GM12878 (cell line): ENCODE data around the gene CYYR1. TPM values are rescaled to one million over a fixed set of nuclear protein-coding genes. Genes with fewer than 3 reads are reported as not detected.

Experiments
- ATAC-seq: fragments of 200-7000 bp; cut with Tn5 transposase; 3 replicates; pipeline ENCODE4 v1.9.1; 2020; ENCODE audit warnings: mild to moderate bottlenecking, moderate library complexity
- Bru-seq: library from RNA; stranded (reverse); fragments of 400-500 nt; gene quantifications from one replicate; lab custom pipeline; 2021; lab: Mats Ljungman, UMichigan
- BruChase-seq, 2 experiments: library from RNA; stranded (reverse); fragments of 400-500 nt; gene quantifications; one replicate each; lab custom pipeline; 2021; lab: Mats Ljungman, UMichigan
- BruUV-seq: library from RNA; stranded (reverse); fragments of 400-500 nt; replicated peaks from 2 replicates; lab custom pipeline; 2021; lab: Mats Ljungman, UMichigan
- CTCF ChIA-PET: fragments of 300-600 bp; sonication (Branson Sonifier 250); formaldehyde crosslinking; extraction: SDS; loops from one replicate; lab custom pipeline; 2021; ENCODE audit warnings: inconsistent platforms; lab: Yijun Ruan, JAX
- POLR2A ChIA-PET: fragments of 350-600 bp; formaldehyde crosslinking; extraction: SDS; loops from one replicate; lab custom pipeline; 2021; ENCODE audit warnings: inconsistent platforms; lab: Charles Lee
- RAD21 ChIA-PET: fragments of 300-600 bp; sonication (Branson Sonifier 250); formaldehyde crosslinking; loops from one replicate; lab custom pipeline; 2023; ENCODE audit warnings: antibody characterized with exemption; ENCODE audit not compliant: unreplicated experiment; lab: Charles Lee
- SMC1A ChIA-PET: fragments of 300-600 bp; sonication (Branson Sonifier 250); formaldehyde crosslinking; loops from one replicate; lab custom pipeline; 2023; ENCODE audit not compliant: unreplicated experiment, uncharacterized antibody; lab: Charles Lee
- DNase-seq: peaks from one replicate; pipeline ENCODE4 v3.0.0-alpha.2; 2011; ENCODE audit warnings: low read depth, low spot score
- FAIRE-seq: peaks from 3 replicates; lab custom pipeline; 2011; peaks lifted over from hg19 to GRCh38; lab: Jason Lieb, UNC
- H2AFZ ChIP-seq: 2 replicates; pipeline ENCODE4 v1.6.0; 2011; ENCODE audit warnings: low read depth, low read length, control low read depth; ENCODE audit not compliant: control insufficient read depth
- H3K27ac ChIP-seq: 2 replicates; pipeline ENCODE4 v1.5.1; 2011; ENCODE audit warnings: control low read depth; ENCODE audit not compliant: control insufficient read depth, insufficient read depth
- H3K27me3 ChIP-seq, 2 experiments: replicated peaks in 1 of 2; 2 replicates each; pipeline versions ENCODE4 v1.6.0 to v1.6.1; 2011; ENCODE audit warnings: low read length in 1 of 2; ENCODE audit not compliant: control insufficient read depth in 2 of 2, insufficient read depth in 2 of 2
- H3K36me3 ChIP-seq, 2 experiments: 2 replicates each; pipeline ENCODE4 v1.5.1; 2011; ENCODE audit warnings: low read length in 1 of 2; ENCODE audit not compliant: control insufficient read depth in 2 of 2, insufficient read depth in 2 of 2
- H3K4me1 ChIP-seq: 2 replicates; pipeline ENCODE4 v1.6.1; 2011; ENCODE audit warnings: mild to moderate bottlenecking, low read length, moderate library complexity, mixed read lengths; ENCODE audit not compliant: control insufficient read depth, insufficient read depth
- H3K4me2 ChIP-seq: 2 replicates; pipeline ENCODE4 v1.6.0; 2011; ENCODE audit warnings: control low read depth; ENCODE audit not compliant: control insufficient read depth, insufficient read depth
- H3K4me3 ChIP-seq: fragments of 200-600 bp; sonication (generic); 2 replicates; pipeline ENCODE4 v1.5.1; 2016
- H3K79me2 ChIP-seq: 2 replicates; pipeline ENCODE4 v1.6.0; 2011; ENCODE audit warnings: low read length; ENCODE audit not compliant: control insufficient read depth, insufficient read depth
- H3K9ac ChIP-seq: 2 replicates; pipeline ENCODE4 v1.8.0; 2011; ENCODE audit warnings: low read length, control low read depth, mixed read lengths; ENCODE audit not compliant: control insufficient read depth, insufficient read depth
- H3K9me3 ChIP-seq: replicated peaks from 3 replicates; pipeline ENCODE4 v1.5.1; 2011; ENCODE audit warnings: mild to moderate bottlenecking, low read length; ENCODE audit not compliant: control insufficient read depth, insufficient read depth
- H4K20me1 ChIP-seq: 2 replicates; pipeline ENCODE4 v1.6.0; 2011; ENCODE audit not compliant: control insufficient read depth, insufficient read depth
- HCFC1 ChIP-seq: fragments of 150-350 bp; IDR thresholded peaks from 2 replicates; pipeline ENCODE4 v1.6.1; 2014; ENCODE audit warnings: low read length
- HDAC6 ChIP-seq: fragments of 200-600 bp; sonication (generic); IDR thresholded peaks from one replicate; pipeline ENCODE4 v1.8.0; 2017; ENCODE audit warnings: antibody characterized with exemption; ENCODE audit not compliant: unreplicated experiment
- HSF1 ChIP-seq: fragments of 150-350 bp; IDR thresholded peaks from 2 replicates; pipeline ENCODE4 v1.6.1; 2014; ENCODE audit warnings: mild to moderate bottlenecking, low read depth, low read length
- IRF5 ChIP-seq: fragments of 450-650 bp; IDR thresholded peaks from 2 replicates; pipeline ENCODE4 v1.6.1; 2017; ENCODE audit warnings: borderline replicate concordance
- NKRF ChIP-seq: fragments of 450-650 bp; conservative IDR thresholded peaks from 2 replicates; pipeline ENCODE4 v1.6.1; 2017; ENCODE audit warnings: mild to moderate bottlenecking, moderate library complexity
- NRF1 ChIP-seq: conservative IDR thresholded peaks from 2 replicates; pipeline ENCODE4 v1.6.1; 2011; ENCODE audit warnings: mild to moderate bottlenecking, low read depth, low read length, improper control_type of control experiment
- PKNOX1 ChIP-seq: fragments of 450-650 bp; IDR thresholded peaks from 2 replicates; pipeline ENCODE4 v1.6.1; 2016; ENCODE audit warnings: mild to moderate bottlenecking
- PML ChIP-seq: IDR thresholded peaks from 2 replicates; pipeline ENCODE4 v1.6.1; 2012; ENCODE audit warnings: low read length, inconsistent platforms
- POLR2A ChIP-seq: IDR thresholded peaks from 2 replicates; pipeline ENCODE4 v1.6.1; 2011; ENCODE audit warnings: low read depth, mild to moderate bottlenecking, low read length
- SIX5 ChIP-seq: IDR thresholded peaks from 2 replicates; pipeline ENCODE4 v1.6.1; 2011; ENCODE audit warnings: mild to moderate bottlenecking, low read depth, low read length, moderate library complexity; ENCODE audit not compliant: severe bottlenecking
- SKIL ChIP-seq: fragments of 450-650 bp; IDR thresholded peaks from 2 replicates; pipeline ENCODE4 v1.6.1; 2017; ENCODE audit warnings: mild to moderate bottlenecking, low read depth, inconsistent platforms; ENCODE audit not compliant: poor library complexity, severe bottlenecking
- WGBS: methylation state at CpG from one replicate; pipeline ENCODE4 v1.1.6; 2016; ENCODE audit warnings: low lambda C conversion rate; ENCODE audit not compliant: insufficient replicate concordance, insufficient coverage; ENCODE audit errors: missing lambda C conversion rate; 5-methylcytosine and 5-hydroxymethylcytosine counted together
- in situ Hi-C: fragments of 300-500 bp; cut with MboI; formaldehyde crosslinking; loops from 9 replicates; pipeline ENCODE4 v1.14.3; 2018; ENCODE audit warnings: mixed read lengths
- intact Hi-C: fragments of 100-400 bp; cut with micrococcal nuclease; formaldehyde crosslinking; loops from one replicate; pipeline ENCODE4 v1.14.2; 2022; ENCODE audit not compliant: unreplicated experiment
- long read RNA-seq, 2 experiments: library from polyadenylated mRNA; unstranded; transcript quantifications; one replicate each; pipeline ENCODE4 v2.0.0, GENCODE V29; 2019 to 2020
- polyA minus RNA-seq, 3 experiments: library from RNA; depleted of rRNA, polyadenylated mRNA; stranded (reverse); fragments of >200 nt; gene quantifications; 2 replicates each; pipeline ENCODE4 v1.2.3, GENCODE V29; 2011
- polyA plus RNA-seq, 11 experiments: library from polyadenylated mRNA; depleted of rRNA in 4 of 11; unstranded in 6 of 11; stranded (reverse) in 5 of 11; fragments of >200 nt; fragmentation: Nextera tagmentation in 4 of 11; fragmentation: Illumina TruSeq in 1 of 11; extraction: Ambion mirVana in 4 of 11; extraction: Trizol in 1 of 11; gene quantifications; 1 replicate in 1 of 11; 2 replicates in 10 of 11; pipeline versions ENCODE4 v1.2.1 to v1.2.3, GENCODE V29; 2011 to 2016; ENCODE audit warnings: inconsistent platforms in 2 of 11, missing spikeins in 2 of 11, low read depth in 1 of 11
- total RNA-seq, 4 experiments: library from RNA; depleted of rRNA in 3 of 4; stranded (reverse); fragments of >200 nt in 3 of 4; fragmentation: Illumina TruSeq in 1 of 4; extraction: Trizol in 1 of 4; gene quantifications; 2 replicates each; pipeline versions ENCODE4 v1.2.1 to v1.2.3, GENCODE V29; 2013 to 2021

The CYYR1 gene
- not detected in 2 replicates for total RNA-seq (2013; cell fraction: nucleolus; rRNA removed)
- total RNA-seq (2014; rRNA removed) (not detected in 2 replicates), total RNA-seq (2014; rRNA removed; fragmentation: Illumina TruSeq; extraction: Trizol) (not detected in 2 replicates), total RNA-seq (2021) (0.13 TPM in 1 of 2 replicates, not detected in the other), polyA plus RNA-seq (2011; rRNA removed) (not detected in 2 replicates), polyA plus RNA-seq (2014; fragmentation: Illumina TruSeq; extraction: Trizol) (not detected in 2 replicates), polyA plus RNA-seq (2014; fragmentation: Nextera tagmentation; extraction: Ambion mirVana) (not detected), polyA plus RNA-seq (2014; rRNA removed) (not detected in 2 replicates), polyA plus RNA-seq (2016; fragmentation: Nextera tagmentation; extraction: Ambion mirVana) (under 1 TPM in 1 of 2 experiments, not detected in 1; 0.11 TPM), polyA minus RNA-seq (2011; rRNA and poly(A)+ RNA removed) (not detected in 2 replicates), Bru-seq, nascent RNA (not detected), BruChase-seq, experiment 1, labeled RNA remaining after a 6-hour chase (not detected), BruChase-seq, experiment 2, labeled RNA remaining after a 2-hour chase (not detected)
- polyA plus RNA-seq (2011; ENCODE audit: low read depth) = not detected
- not detected in 2 replicates for polyA plus RNA-seq (2011; cell fraction: cytosol; rRNA removed)
- not detected in 2 replicates for polyA plus RNA-seq (2011; cell fraction: nucleus; rRNA removed)
- polyA plus RNA-seq (2012) = not detected in 2 replicates
- not detected in 2 replicates for polyA minus RNA-seq (2011; cell fraction: cytosol; rRNA and poly(A)+ RNA removed)
- not detected in 2 replicates for polyA minus RNA-seq (2011; cell fraction: nucleus; rRNA and poly(A)+ RNA removed)
- long read RNA-seq, experiment 1 = 0 reads
- long read RNA-seq, experiment 2 = 0 reads

- RAD21 ChIA-PET = no interaction called here
- no peak within 1 kb of the TSS for H2AFZ ChIP-seq
- intact Hi-C loops = no loop called here
Measured at GRCh38 chr21:26572702-26573381, at the start of gene CYYR1. Gene CYYR1, minus strand, starts transcription at chr21:26573286. Its CDS starts 346 bp downstream, at chr21:26572940.

More at GRCh38 chr21:26572702-26573381, at the start of gene CYYR1:
- BruUV-seq = no TSS peak
- Histone ChIP-seq H3K9me3 (no peaks in the 10 kb centered on the region; the same call in 2 of the 3 replicates), H3K4me2 (no peak within 1 kb of the TSS), H4K20me1 (no peaks in the 10 kb centered on the region), H3K9ac (no peak within 1 kb of the TSS), H3K79me2 (no peaks in the 10 kb centered on the region), H3K36me3 (no peaks in the 10 kb centered on the region), H3K4me3 (no peak within 1 kb of the TSS), H3K27ac (no peak within 1 kb of the TSS), H3K4me1 (no peaks in the 10 kb centered on the region), H3K27me3 (no peaks in the 10 kb centered on the region)
- FAIRE-seq (no peak), DNase-seq (no peak), ATAC-seq (no peak)
- POLR2A ChIA-PET = no interaction called here
- CTCF ChIA-PET = interaction anchor here (0.6 kb wide), 1 partner anchor 729 kb away, joined by 3 read pairs; no protein-coding TSS in a partner anchor
- TF ChIP-seq SKIL = no peak
- no peak for TF ChIP-seq PML
- TF ChIP-seq IRF5 = no peak
- TF ChIP-seq NKRF = no peak
- TF ChIP-seq HSF1 = no peak
- no peak for TF ChIP-seq SIX5
- TF ChIP-seq HDAC6 = no peak
- no peak for TF ChIP-seq NRF1
- no peak for TF ChIP-seq PKNOX1
- TF ChIP-seq POLR2A = no peak
- TF ChIP-seq HCFC1 = no peak
- in situ Hi-C loops = no loop called here
- SMC1A ChIA-PET = no interaction called here
- WGBS = 50% methylated on average over 45 of the region's 58 CpGs
